ENCODE data around the gene MMEL1.

The MMEL1 gene

DNA sequence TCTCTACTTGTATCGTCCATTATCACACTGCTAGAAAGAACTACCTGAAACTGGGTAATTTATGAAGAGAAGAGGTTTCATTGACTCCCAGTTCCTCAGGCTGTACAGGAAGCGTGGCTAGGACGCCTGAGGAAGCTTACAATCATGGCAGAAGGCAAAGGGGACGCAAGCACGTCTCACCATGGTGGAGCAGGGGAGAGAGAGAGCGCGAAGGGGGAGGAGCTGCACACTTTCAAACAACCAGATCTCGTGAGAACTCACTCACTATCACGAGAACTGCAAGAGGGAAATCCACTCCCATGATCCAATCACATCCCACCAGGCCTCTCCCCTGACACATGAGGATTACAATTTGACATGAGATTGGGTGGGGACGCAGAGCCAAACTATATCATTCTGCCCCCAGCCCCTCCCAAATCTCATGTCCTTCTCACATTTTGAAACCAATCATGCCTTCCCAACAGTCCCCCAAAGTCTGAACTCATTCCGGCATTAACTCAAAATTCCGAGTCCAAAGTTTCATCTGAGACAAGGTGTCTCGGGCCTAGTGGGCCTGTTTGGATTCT lies 8.0 kb downstream of the MMEL1 start:
- CTCF ChIA-PET: no interaction called here
- POLR2A ChIA-PET: no interaction called here
- DNase-seq (ENCODE audit: extremely low spot score): no peak
- TF ChIP-seq, protein P1, sequence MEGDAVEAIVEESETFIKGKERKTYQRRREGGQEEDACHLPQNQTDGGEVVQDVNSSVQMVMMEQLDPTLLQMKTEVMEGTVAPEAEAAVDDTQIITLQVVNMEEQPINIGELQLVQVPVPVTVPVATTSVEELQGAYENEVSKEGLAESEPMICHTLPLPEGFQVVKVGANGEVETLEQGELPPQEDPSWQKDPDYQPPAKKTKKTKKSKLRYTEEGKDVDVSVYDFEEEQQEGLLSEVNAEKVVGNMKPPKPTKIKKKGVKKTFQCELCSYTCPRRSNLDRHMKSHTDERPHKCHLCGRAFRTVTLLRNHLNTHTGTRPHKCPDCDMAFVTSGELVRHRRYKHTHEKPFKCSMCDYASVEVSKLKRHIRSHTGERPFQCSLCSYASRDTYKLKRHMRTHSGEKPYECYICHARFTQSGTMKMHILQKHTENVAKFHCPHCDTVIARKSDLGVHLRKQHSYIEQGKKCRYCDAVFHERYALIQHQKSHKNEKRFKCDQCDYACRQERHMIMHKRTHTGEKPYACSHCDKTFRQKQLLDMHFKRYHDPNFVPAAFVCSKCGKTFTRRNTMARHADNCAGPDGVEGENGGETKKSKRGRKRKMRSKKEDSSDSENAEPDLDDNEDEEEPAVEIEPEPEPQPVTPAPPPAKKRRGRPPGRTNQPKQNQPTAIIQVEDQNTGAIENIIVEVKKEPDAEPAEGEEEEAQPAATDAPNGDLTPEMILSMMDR (IDR thresholded peaks at IDR 0.05; ENCODE audit: control extremely low read depth, extremely low read depth, low read depth, missing control alignments): no peak

DNA sequence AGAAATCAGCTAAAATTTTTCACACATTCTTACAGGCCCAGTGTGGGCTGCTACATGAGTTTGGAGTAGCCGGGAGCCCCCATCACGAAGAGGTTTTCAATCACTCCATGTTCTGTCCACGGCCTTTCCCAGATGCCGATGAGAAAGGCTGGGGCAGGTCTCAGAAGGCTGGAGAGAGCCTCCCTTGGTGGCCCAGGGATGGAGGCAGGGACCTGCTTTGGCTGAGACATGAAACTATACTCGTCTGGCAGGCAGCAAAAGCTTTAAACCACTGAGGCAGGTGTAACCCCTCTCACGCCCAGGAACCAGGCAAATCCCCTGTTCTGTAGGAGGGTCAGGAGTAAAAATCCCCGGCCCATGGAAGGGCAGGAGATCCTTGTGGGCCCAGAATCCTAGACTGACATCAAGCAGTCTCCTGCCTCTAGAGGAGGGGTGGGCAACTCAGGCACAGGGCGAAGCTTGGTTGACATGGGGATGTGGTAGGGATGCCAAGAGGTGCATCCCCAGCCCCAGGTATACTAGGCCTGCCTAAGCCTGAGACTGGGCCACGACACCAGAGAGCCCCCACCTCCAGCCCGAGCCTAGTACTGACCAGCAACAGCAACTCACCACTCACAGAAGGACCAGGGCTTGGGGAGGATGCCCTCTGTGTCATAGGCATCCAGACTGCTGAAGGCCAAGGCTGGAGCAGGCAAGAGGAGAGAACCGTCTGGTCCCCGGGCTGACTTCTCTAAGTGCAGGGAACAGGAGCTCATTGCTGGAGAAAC lies 9.1 kb downstream of the MMEL1 start:
- TF ChIP-seq, protein P1 (IDR thresholded peaks at IDR 0.05; ENCODE audit: control extremely low read depth, extremely low read depth, low read depth, missing control alignments): no peak
- ChIA-PET CTCF (no interaction called here), POLR2A (no interaction called here)
- DNase-seq (ENCODE audit: extremely low spot score): no peak

DNA sequence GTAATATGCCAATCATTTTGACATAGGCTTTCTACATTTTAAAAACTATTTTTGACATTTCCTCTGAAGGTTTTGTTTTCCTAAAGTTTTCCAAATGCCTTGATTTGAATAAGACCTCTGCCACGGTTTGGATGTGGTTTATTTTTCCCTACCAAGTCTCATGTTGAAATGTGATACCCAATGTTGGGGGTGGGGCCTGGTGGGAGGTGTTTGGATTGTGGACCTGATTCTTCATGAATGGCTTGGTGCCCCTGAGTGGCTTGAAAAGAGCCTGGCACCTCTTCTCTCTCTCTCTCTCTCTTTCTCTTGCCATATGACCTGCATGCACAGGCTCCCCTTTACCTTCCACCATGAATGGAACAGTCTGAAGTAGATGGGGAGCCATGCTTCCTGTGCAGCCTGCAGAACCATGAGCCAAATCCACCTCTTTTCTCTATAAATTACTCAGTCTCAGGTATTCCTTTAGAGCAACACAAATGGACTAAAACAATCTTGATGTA lies 14.8 kb downstream of the MMEL1 start:
- ChIA-PET CTCF (no interaction called here), POLR2A (no interaction called here)
- TF ChIP-seq, protein P1 (IDR thresholded peaks at IDR 0.05; ENCODE audit: control extremely low read depth, extremely low read depth, low read depth, missing control alignments): no peak
- DNase-seq (ENCODE audit: extremely low spot score): no peak

DNA sequence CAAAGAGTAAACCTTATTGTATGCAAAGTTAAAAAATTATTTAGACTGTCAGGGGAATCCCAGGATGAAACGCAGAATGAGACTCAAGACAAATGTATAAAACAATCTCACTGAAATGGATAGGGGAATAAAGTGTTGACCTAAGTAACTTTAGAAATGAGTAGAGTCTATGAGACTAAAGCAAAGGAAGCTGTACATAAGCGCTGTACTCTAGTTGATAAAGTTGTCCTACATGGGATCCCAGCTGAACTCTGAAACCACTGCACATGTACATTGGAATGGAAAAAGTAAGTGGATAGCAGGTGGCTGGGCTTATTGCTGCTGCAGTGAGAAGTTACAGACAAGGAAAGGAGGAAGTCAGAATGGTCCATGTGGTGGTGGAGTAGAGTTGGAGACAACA lies 18.7 kb downstream of the MMEL1 start:
- TF ChIP-seq, protein P1 (IDR thresholded peaks at IDR 0.05; ENCODE audit: control extremely low read depth, extremely low read depth, low read depth, missing control alignments): no peak
- no peak for DNase-seq (ENCODE audit: extremely low spot score)
- CTCF ChIA-PET: no interaction called here
- POLR2A ChIA-PET: no interaction called here

DNA sequence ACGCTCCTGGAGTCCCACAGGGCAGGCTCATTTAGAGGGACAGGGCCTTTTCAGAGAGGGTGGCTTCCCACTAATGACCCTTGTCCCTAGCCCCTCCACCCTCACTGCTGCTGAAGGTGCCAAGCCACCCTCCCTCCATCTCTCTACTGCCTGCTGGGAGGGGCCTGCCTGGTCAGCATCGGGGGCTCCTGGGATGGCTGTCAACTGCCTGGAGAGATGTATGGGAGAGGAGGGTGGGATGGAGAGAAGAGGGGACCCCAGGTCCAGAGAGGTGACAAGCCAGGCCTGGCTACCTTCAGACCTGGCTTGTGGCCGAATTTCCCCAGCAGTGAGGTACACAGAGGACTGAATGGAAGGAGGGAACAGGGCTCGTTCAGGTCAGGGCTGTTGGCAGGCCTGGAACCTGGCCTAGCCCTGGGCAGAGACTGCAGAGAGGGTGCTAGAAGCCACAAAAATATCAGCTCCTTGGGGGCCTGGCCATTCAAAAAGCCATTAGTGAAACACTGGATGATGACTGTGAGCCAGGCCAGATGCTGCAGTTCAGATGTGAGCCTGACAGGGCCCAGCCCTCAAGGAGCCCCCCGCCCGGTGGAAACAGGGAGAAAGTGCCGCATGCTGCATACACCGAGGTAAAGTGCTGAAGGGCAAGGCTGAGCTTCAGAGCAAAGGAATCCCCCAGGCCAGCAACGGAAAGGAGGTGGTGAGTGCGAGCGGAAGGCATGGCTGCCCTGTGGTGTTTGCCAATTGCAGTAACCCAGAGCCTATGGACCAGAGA lies 20.0 kb downstream of the MMEL1 start:
- CTCF ChIA-PET: no interaction called here
- TF ChIP-seq, protein P1 (IDR thresholded peaks at IDR 0.05; ENCODE audit: control extremely low read depth, extremely low read depth, low read depth, missing control alignments): no peak
- no peak for DNase-seq (ENCODE audit: extremely low spot score)
- POLR2A ChIA-PET: no interaction called here

DNA sequence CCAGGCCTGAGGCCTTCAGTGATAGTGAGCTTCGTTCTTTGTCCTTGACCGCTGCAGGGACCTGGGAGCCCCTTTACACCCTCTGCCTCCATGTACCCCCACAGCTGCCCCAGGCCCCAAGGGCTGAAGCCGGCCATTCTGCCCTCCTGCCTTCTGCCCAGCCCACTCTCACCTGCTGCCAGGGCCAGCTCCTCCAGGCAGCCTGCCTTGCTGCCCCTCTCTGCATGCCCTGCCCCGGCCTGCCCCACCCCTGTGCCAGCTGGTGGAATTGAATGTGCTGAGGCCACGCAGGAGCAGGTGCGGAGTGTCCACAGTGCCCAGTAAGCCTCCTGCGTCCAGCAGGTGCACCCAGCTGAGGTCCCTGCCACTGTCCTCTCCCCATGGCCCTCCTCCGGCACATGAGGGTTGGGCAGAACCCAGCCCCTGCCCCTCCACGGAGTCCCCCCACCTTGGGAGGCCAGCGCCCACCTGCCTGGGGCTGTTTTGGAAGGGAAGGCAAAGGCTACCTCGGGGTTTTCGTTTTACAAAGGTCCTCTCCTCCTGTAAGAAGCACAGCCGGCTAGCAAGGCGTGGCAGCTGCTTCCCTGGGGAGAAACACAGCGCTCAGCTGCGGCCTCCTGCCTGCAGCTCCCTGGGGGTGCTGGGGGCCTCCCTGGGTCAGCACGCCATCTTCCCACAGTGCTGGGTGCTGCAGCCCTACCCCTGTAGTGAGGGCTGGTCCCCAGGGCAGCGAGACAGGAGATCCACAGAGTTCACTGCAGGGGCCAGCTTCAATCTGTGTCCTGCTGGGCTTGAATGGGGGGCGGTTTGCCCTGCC lies 21.0 kb downstream of the MMEL1 start:
- TF ChIP-seq, protein P1 (IDR thresholded peaks at IDR 0.05; ENCODE audit: control extremely low read depth, extremely low read depth, low read depth, missing control alignments): no peak
- ChIA-PET POLR2A (no interaction called here), CTCF (no interaction called here)
- DNase-seq (ENCODE audit: extremely low spot score): no peak

Measured in GM10248 (cell line).